DOHH2 (cell line): Measurements from ENCODE around the gene SORL1.

Experiments used
- CTCF ChIP-seq: fragments of 200-600 bp; sonication (generic); IDR thresholded peaks from one replicate; pipeline ENCODE4 v1.5.1; 2014; ENCODE audit warnings: antibody characterized with exemption, mild to moderate bottlenecking, low read depth, low read length; ENCODE audit not compliant: poor library complexity, severe bottlenecking
- EZH2phosphoT487 ChIP-seq: fragments of 200-600 bp; sonication (generic); IDR thresholded peaks from 2 replicates; pipeline ENCODE4 v1.6.1; 2017; ENCODE audit warnings: borderline replicate concordance, mild to moderate bottlenecking, antibody characterized with exemption, low read length, moderate library complexity, mixed read lengths

GRCh38 chr11:121425828-121426227 lies 26.3 kb upstream of the SORL1 start:
- TF ChIP-seq CTCF (no peak), EZH2phosphoT487 (no peak)
